CD4-positive, alpha-beta memory T cell (primary cell): Measurements from ENCODE around the gene GRID1. TPM values are rescaled to one million over a fixed set of nuclear protein-coding genes. Genes with fewer than 3 reads are reported as not detected.

ENCODE experiments used
- CTCF ChIA-PET: fragments of 350-600 bp; sonication (Branson Sonifier 250); formaldehyde crosslinking; loops from one replicate; lab custom pipeline; 2021; ENCODE audit warnings: inconsistent platforms; ENCODE audit not compliant: partially characterized antibody; lab: Charles Lee
- POLR2A ChIA-PET: fragments of 350-600 bp; sonication (Branson Sonifier 250); formaldehyde crosslinking; loops from one replicate; lab custom pipeline; 2021; ENCODE audit not compliant: partially characterized antibody; lab: Charles Lee
- DNase-seq, 5 donors: peaks; one replicate each; pipeline versions ENCODE4 v3.0.0 to v3.0.0-alpha.2; 2020 to 2022; ENCODE audit warnings: mixed read lengths in 1 of 5
- H3K27ac ChIP-seq: one replicate; pipeline ENCODE4 v1.7.0; 2013; ENCODE audit warnings: low read depth, low read length
- H3K27me3 ChIP-seq: 2 replicates; pipeline ENCODE4 v1.7.0; 2013; ENCODE audit warnings: mild to moderate bottlenecking, low read length, moderate library complexity; ENCODE audit not compliant: insufficient read depth
- H3K36me3 ChIP-seq: 2 replicates; pipeline ENCODE4 v1.7.0; 2013; ENCODE audit warnings: mild to moderate bottlenecking, low read length, moderate library complexity; ENCODE audit not compliant: insufficient read depth
- H3K4me1 ChIP-seq: 2 replicates; pipeline ENCODE4 v1.7.0; 2013; ENCODE audit warnings: mild to moderate bottlenecking, low read length, moderate library complexity; ENCODE audit not compliant: insufficient read depth
- H3K4me3 ChIP-seq, 2 donors: one replicate each; pipeline ENCODE4 v1.7.0; 2013; ENCODE audit warnings: low read length in 2 of 2, mild to moderate bottlenecking in 1 of 2
- H3K9me3 ChIP-seq, 2 donors: one replicate each; pipeline ENCODE4 v1.7.0; 2013; ENCODE audit warnings: low read length in 2 of 2, control low read depth in 1 of 2; ENCODE audit not compliant: control insufficient read depth in 1 of 2
- H3K27ac Mint-ChIP-seq, 7 donors: one replicate each; pipeline ENCODE4 v1.8.0; 2020 to 2021; ENCODE audit warnings: mixed read lengths in 7 of 7, mild to moderate bottlenecking in 6 of 7, inconsistent platforms in 3 of 7, moderate library complexity in 3 of 7
- H3K27me3 Mint-ChIP-seq, 2 donors: one replicate each; pipeline ENCODE4 v1.8.0; 2020 to 2021; ENCODE audit warnings: mixed read lengths in 2 of 2
- H3K36me3 Mint-ChIP-seq, 2 donors: one replicate each; pipeline ENCODE4 v1.8.0; 2020 to 2021; ENCODE audit warnings: mixed read lengths in 2 of 2, inconsistent platforms in 1 of 2, mild to moderate bottlenecking in 1 of 2
- H3K4me1 Mint-ChIP-seq, 4 donors: one replicate each; pipeline ENCODE4 v1.8.0; 2020 to 2021; ENCODE audit warnings: mixed read lengths in 4 of 4, mild to moderate bottlenecking in 1 of 4
- H3K4me3 Mint-ChIP-seq, 8 donors: one replicate each; pipeline ENCODE4 v1.8.0; 2020 to 2021; ENCODE audit warnings: mixed read lengths in 8 of 8, mild to moderate bottlenecking in 7 of 8, moderate library complexity in 6 of 8, inconsistent platforms in 3 of 8
- H3K9me3 Mint-ChIP-seq, 8 donors: one replicate each; pipeline ENCODE4 v1.8.0; 2020 to 2021; ENCODE audit warnings: mixed read lengths in 8 of 8, mild to moderate bottlenecking in 5 of 8, inconsistent platforms in 3 of 8, moderate library complexity in 1 of 8
- intact Hi-C: fragments of 100-400 bp; cut with micrococcal nuclease; formaldehyde crosslinking; loops from one replicate; pipeline ENCODE4 v1.15.1; 2023
- polyA plus RNA-seq, 2 donors: library from polyadenylated mRNA; unstranded; fragments of 300-500 nt; fragmentation: Illumina TruSeq; gene quantifications; one replicate each; pipeline ENCODE4 v1.2.3, GENCODE V29; 2021
- total RNA-seq, 2 experiments: library from RNA; stranded (reverse); gene quantifications; one replicate each; pipeline ENCODE4 v1.2.3, GENCODE V29; 2021

The GRID1 gene
- total and polyA plus RNA-seq, 4 experiments from 2014 or later = not detected

- H3K9me3 ChIP-seq = no peaks in the 10 kb centered on the region
- H3K4me1 ChIP-seq = no peaks in the 10 kb centered on the region
- H3K27ac Mint-ChIP-seq = no peak overlapping the region
- ChIA-PET CTCF (interaction anchor here (1.5 kb wide), 1 partner anchor 13 kb away, joined by 4 read pairs; no protein-coding TSS in a partner anchor), POLR2A (no interaction called here)
- no peak overlapping the region for H3K27ac ChIP-seq
- H3K27me3 Mint-ChIP-seq = peaks cover 0 to 10% of the 10 kb centered on the region in 2 donors
- no peaks in the 10 kb centered on the region for H3K36me3 ChIP-seq
- no peak overlapping the region for H3K4me3 Mint-ChIP-seq
- intact Hi-C loops = no loop called here
- no peaks in the 10 kb centered on the region for H3K4me1 Mint-ChIP-seq
- H3K27me3 ChIP-seq = no peaks in the 10 kb centered on the region
- no peak overlapping the region for H3K4me3 ChIP-seq
- H3K9me3 Mint-ChIP-seq = no peaks in the 10 kb centered on the region
- no peaks in the 10 kb centered on the region for H3K36me3 Mint-ChIP-seq
- no peak for DNase-seq
These were observed 439.6 kb downstream of the GRID1 start for GRCh38 chr10:85926986-85927385.

GRCh38 chr10:85926136-85926535, 440.5 kb downstream of the GRID1 start:
- no peak for DNase-seq
- H3K4me3 ChIP-seq = no peak overlapping the region
- Mint-ChIP-seq H3K36me3 (no peaks in the 10 kb centered on the region), H3K27ac (no peak overlapping the region), H3K9me3 (no peaks in the 10 kb centered on the region), H3K4me1 (no peaks in the 10 kb centered on the region), H3K27me3 (peaks cover 0 to 10% of the 10 kb centered on the region in 2 donors), H3K4me3 (no peak overlapping the region)
- no peak overlapping the region for H3K27ac ChIP-seq
- no peaks in the 10 kb centered on the region for H3K27me3 ChIP-seq
- ChIA-PET POLR2A (no interaction called here), CTCF (interaction anchor here (1.5 kb wide), 1 partner anchor 12 kb away, joined by 4 read pairs; no protein-coding TSS in a partner anchor)
- intact Hi-C loops = no loop called here
- no peaks in the 10 kb centered on the region for H3K36me3 ChIP-seq
- no peaks in the 10 kb centered on the region for H3K4me1 ChIP-seq
- no peaks in the 10 kb centered on the region for H3K9me3 ChIP-seq

GRCh38 chr10:85925201-85925750, 441.3 kb downstream of the GRID1 start:
- intact Hi-C loops = no loop called here
- CTCF ChIA-PET = interaction anchor here (1.5 kb wide), 1 partner anchor 11 kb away, joined by 4 read pairs; no protein-coding TSS in a partner anchor
- no peak for DNase-seq
- H3K9me3 Mint-ChIP-seq = no peaks in the 10 kb centered on the region
- Histone ChIP-seq H3K4me3 (no peak overlapping the region), H3K27ac (no peak overlapping the region), H3K9me3 (no peaks in the 10 kb centered on the region), H3K4me1 (no peaks in the 10 kb centered on the region), H3K27me3 (no peaks in the 10 kb centered on the region), H3K36me3 (no peaks in the 10 kb centered on the region)
- no peak overlapping the region for H3K4me3 Mint-ChIP-seq
- no peaks in the 10 kb centered on the region for H3K4me1 Mint-ChIP-seq
- POLR2A ChIA-PET = no interaction called here
- H3K27me3 Mint-ChIP-seq = peaks cover 0 to 11% of the 10 kb centered on the region in 2 donors
- no peaks in the 10 kb centered on the region for H3K36me3 Mint-ChIP-seq
- H3K27ac Mint-ChIP-seq = no peak overlapping the region

GRCh38 chr10:85924382-85925102, 442.1 kb downstream of the GRID1 start:
- DNase-seq = no peak
- ChIA-PET CTCF (no interaction called here), POLR2A (no interaction called here)
- Mint-ChIP-seq H3K36me3 (no peaks in the 10 kb centered on the region), H3K27me3 (peaks cover 0 to 12% of the 10 kb centered on the region in 2 donors), H3K9me3 (no peaks in the 10 kb centered on the region), H3K27ac (no peak overlapping the region), H3K4me1 (no peaks in the 10 kb centered on the region), H3K4me3 (no peak overlapping the region)
- Histone ChIP-seq H3K4me3 (no peak overlapping the region), H3K27ac (no peak overlapping the region), H3K9me3 (no peaks in the 10 kb centered on the region), H3K36me3 (no peaks in the 10 kb centered on the region), H3K27me3 (no peaks in the 10 kb centered on the region), H3K4me1 (no peaks in the 10 kb centered on the region)
- intact Hi-C loops = no loop called here

GRCh38 chr10:85922356-85923129, 444.1 kb downstream of the GRID1 start:
- intact Hi-C loops = no loop called here
- Mint-ChIP-seq H3K36me3 (no peaks in the 10 kb centered on the region), H3K9me3 (no peaks in the 10 kb centered on the region), H3K4me3 (no peak overlapping the region), H3K4me1 (no peaks in the 10 kb centered on the region), H3K27me3 (peaks cover 0 to 9% of the 10 kb centered on the region in 2 donors), H3K27ac (no peak overlapping the region)
- H3K27ac ChIP-seq = no peak overlapping the region
- H3K36me3 ChIP-seq = no peaks in the 10 kb centered on the region
- H3K27me3 ChIP-seq = no peaks in the 10 kb centered on the region
- no peaks in the 10 kb centered on the region for H3K9me3 ChIP-seq
- no peak for DNase-seq
- H3K4me3 ChIP-seq = no peak overlapping the region
- H3K4me1 ChIP-seq = no peaks in the 10 kb centered on the region
- ChIA-PET CTCF (no interaction called here), POLR2A (no interaction called here)

GRCh38 chr10:85921789-85922188, 444.8 kb downstream of the GRID1 start:
- Mint-ChIP-seq H3K4me3 (no peak overlapping the region), H3K27me3 (peaks cover 0 to 8% of the 10 kb centered on the region in 2 donors), H3K36me3 (no peaks in the 10 kb centered on the region), H3K27ac (no peak overlapping the region), H3K4me1 (no peaks in the 10 kb centered on the region), H3K9me3 (no peaks in the 10 kb centered on the region)
- intact Hi-C loops = no loop called here
- no peak for DNase-seq
- ChIA-PET POLR2A (no interaction called here), CTCF (no interaction called here)
- H3K4me3 ChIP-seq = no peak overlapping the region
- H3K27ac ChIP-seq = no peak overlapping the region
- H3K4me1 ChIP-seq = no peaks in the 10 kb centered on the region
- H3K36me3 ChIP-seq = no peaks in the 10 kb centered on the region
- H3K27me3 ChIP-seq = no peaks in the 10 kb centered on the region
- H3K9me3 ChIP-seq = no peaks in the 10 kb centered on the region

DNA sequence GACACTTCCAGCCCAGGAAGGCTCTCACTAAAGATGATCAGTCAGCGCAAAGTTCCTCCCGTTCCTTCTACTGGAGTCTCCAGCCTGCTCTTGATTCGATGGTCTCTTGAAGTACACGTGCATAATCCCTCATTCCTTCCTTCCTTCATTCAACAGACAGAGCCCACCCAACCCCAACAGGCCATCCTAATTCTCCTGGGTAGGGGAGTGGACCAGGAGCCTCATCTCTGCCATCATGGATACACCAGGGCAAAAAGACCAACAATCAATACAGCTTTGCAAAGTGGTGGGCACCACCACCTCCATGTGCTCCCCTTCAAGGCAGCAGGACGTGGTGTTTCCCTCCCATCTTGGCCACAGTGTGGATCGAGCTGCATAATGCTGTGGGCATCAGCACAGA, 446.3 kb downstream of the GRID1 start:
- no peaks in the 10 kb centered on the region for H3K4me1 ChIP-seq
- POLR2A ChIA-PET = no interaction called here
- no peak overlapping the region for H3K4me3 ChIP-seq

More for the DNA sequence above, 446.3 kb downstream of the GRID1 start:
- intact Hi-C loops = no loop called here
- Mint-ChIP-seq H3K36me3 (no peaks in the 10 kb centered on the region), H3K9me3 (no peaks in the 10 kb centered on the region), H3K4me1 (no peaks in the 10 kb centered on the region), H3K4me3 (peak overlapping the region in 1 of 8 donors; percentile 22), H3K27ac (no peak overlapping the region), H3K27me3 (peaks cover 0 to 5% of the 10 kb centered on the region in 2 donors)
- no peak for DNase-seq
- no peak overlapping the region for H3K27ac ChIP-seq
- H3K27me3 ChIP-seq = no peaks in the 10 kb centered on the region
- CTCF ChIA-PET = no interaction called here
- H3K36me3 ChIP-seq = no peaks in the 10 kb centered on the region
- no peaks in the 10 kb centered on the region for H3K9me3 ChIP-seq
